Upper lobe of left lung (tissue), 4 donors: Measurements from ENCODE around the gene GTPBP6.

ENCODE experiments used
- CTCF ChIP-seq, 6 experiments: fragments of 450-650 bp in 4 of 6; fragments of 200-600 bp in 2 of 6; sonication (generic) in 2 of 6; IDR thresholded peaks; one replicate each; pipeline ENCODE4 v1.5.1; 2016 to 2019; ENCODE audit warnings: antibody characterized with exemption in 6 of 6
- EP300 ChIP-seq, 4 donors: sonication (generic); formaldehyde crosslinking; IDR thresholded peaks; one replicate each; pipeline ENCODE4 v1.5.1; 2017; ENCODE audit warnings: antibody characterized with exemption in 4 of 4, control low read depth in 2 of 4
- POLR2AphosphoS5 ChIP-seq, 2 donors: sonication (generic); formaldehyde crosslinking; IDR thresholded peaks; one replicate each; pipeline ENCODE4 v1.5.1; 2017; ENCODE audit warnings: antibody characterized with exemption in 2 of 2

- TF ChIP-seq CTCF (IDR thresholded peaks at IDR 0.05) (no peak), POLR2AphosphoS5 (IDR thresholded peaks at IDR 0.05) (no peak), EP300 (IDR thresholded peaks at IDR 0.05) (no peak)
Observed at GRCh38 chrX:347351-348117, 28.9 kb upstream of the GTPBP6 start.
